OCI-LY3 (cell line): ENCODE results near the gene SYT5.

Experiments
- H2AFZ ChIP-seq: fragments of 200-600, 300-600 bp; shearing (Covaris generic); 2 replicates; pipeline ENCODE4 v1.6.0; 2014; ENCODE audit warnings: antibody characterized with exemption, low read depth, low read length
- H3K27ac ChIP-seq: fragments of 200-600, 300-600 bp; sonication (generic); 2 replicates; pipeline ENCODE4 v1.5.1; 2014; ENCODE audit warnings: mild to moderate bottlenecking, low read length, moderate library complexity, mixed read lengths
- H3K27me3 ChIP-seq: fragments of 200-600, 300-600 bp; sonication (generic); 2 replicates; pipeline ENCODE4 v1.6.1; 2014; ENCODE audit warnings: low read depth, low read length, mixed read lengths
- H3K36me3 ChIP-seq: fragments of 200-600, 300-600 bp; sonication (generic); replicated peaks from 2 replicates; pipeline ENCODE3; 2014; ENCODE audit warnings: low read depth, low read length, mixed read lengths
- H3K4me1 ChIP-seq: fragments of 300-600, 200-600 bp; sonication (generic); 2 replicates; pipeline ENCODE4 v1.6.1; 2014; ENCODE audit warnings: low read length, mixed read lengths
- H3K4me2 ChIP-seq: fragments of 200-600, 300-600 bp; sonication (generic); 2 replicates; pipeline ENCODE4 v1.6.1; 2014; ENCODE audit warnings: low read length, mixed read lengths
- H3K4me3 ChIP-seq: fragments of 300-600, 200-600 bp; sonication (generic); 2 replicates; pipeline ENCODE4 v1.5.1; 2014; ENCODE audit warnings: antibody characterized with exemption, mild to moderate bottlenecking, low read length, moderate library complexity
- H3K79me2 ChIP-seq: fragments of 300-600, 200-600 bp; shearing (Covaris generic); 2 replicates; pipeline ENCODE4 v1.6.1; 2014; ENCODE audit warnings: mild to moderate bottlenecking, low read length, mixed read lengths
- H3K9ac ChIP-seq: fragments of 300-600, 200-600 bp; shearing (Covaris generic); 2 replicates; pipeline ENCODE4 v1.6.0; 2014; ENCODE audit warnings: mild to moderate bottlenecking, low read length, moderate library complexity
- H3K9me3 ChIP-seq: fragments of 200-600, 300-600 bp; shearing (Covaris generic); 2 replicates; pipeline ENCODE4 v1.6.1; 2014; ENCODE audit warnings: low read length, mixed read lengths; ENCODE audit not compliant: insufficient read depth
- H4K20me1 ChIP-seq: fragments of 200-600, 300-600 bp; sonication (generic); 2 replicates; pipeline ENCODE4 v1.6.1; 2016; ENCODE audit warnings: low read length, mixed read lengths; ENCODE audit not compliant: insufficient read depth
- EZH2phosphoT487 ChIP-seq: fragments of 200-600 bp; shearing (Covaris generic); IDR thresholded peaks from 2 replicates; pipeline ENCODE4 v1.6.1; 2018; ENCODE audit warnings: antibody characterized with exemption, mixed run types, low read depth
- TF ChIP-seq, protein P1 (sequence below): fragments of 200-600, 300-600 bp; sonication (generic); IDR thresholded peaks from 2 replicates; pipeline ENCODE4 v1.5.1; 2014; ENCODE audit warnings: antibody characterized with exemption, low read length, low read depth

Gene SYT5

DNA sequence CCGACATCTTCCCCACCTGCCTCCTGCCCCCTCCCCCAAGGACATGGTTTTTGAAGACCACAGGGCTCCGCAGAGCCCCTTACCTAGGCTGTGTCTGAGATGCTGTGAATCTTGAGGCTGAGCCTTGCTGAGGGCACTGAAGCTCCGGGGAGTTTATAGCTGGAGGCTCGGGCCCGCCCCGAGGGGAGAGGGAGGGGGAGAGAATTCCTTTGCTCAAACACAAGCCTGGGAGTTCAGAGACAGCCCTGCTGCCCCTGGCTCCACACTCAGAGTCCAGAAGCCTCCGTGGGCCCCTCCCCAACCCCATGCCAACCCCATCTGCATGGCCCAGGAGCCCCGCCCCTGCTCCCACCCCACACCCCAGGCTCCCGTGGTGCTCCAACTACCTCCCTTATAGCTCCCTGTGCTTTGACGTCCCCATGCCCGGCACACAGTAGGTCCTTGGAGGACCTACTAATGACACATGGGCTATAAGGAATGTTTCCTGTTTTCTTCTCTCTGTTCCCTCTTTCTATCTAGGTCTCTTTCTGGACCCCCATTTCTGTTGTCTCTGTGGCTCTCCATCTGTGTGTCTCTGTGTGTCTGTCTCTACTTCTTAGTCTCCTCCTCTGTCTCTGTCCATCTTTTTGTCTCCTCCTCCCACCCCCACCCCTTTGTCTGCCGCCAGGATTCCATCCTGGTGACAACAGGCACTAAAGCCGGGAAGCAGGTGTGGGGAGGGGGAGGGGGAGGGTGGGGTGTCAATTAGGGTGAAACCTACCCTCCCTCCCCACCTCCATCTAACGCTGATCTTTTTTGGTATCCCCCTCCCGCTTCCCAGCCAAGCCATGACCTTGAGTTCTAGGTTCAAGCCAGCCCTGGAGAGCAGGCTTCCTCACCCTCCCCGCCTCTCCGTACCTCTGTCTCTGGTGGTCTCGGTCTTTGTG is 30.7 kb downstream of the SYT5 start, which contains the start of gene TNNT1:
TSS of gene TNNT1 (minus strand) at position 129 of the 926 bp plus-strand sequence. CDS start 2,049 bp downstream, outside the sequence.
- Histone ChIP-seq H3K9ac (no peak within 1 kb of the TSS), H3K79me2 (no peaks in the 10 kb centered on the region), H3K27ac (no peak within 1 kb of the TSS), H3K27me3 (peaks cover 39% of the 10 kb centered on the region), H3K4me2 (no peak within 1 kb of the TSS), H3K36me3 (no peaks in the 10 kb centered on the region), H3K4me1 (peaks cover 14% of the 10 kb centered on the region), H2AFZ (no peak within 1 kb of the TSS), H4K20me1 (no peaks in the 10 kb centered on the region), H3K9me3 (no peaks in the 10 kb centered on the region), H3K4me3 (no peak within 1 kb of the TSS)
- no peak for TF ChIP-seq EZH2phosphoT487
- TF ChIP-seq, protein P1, sequence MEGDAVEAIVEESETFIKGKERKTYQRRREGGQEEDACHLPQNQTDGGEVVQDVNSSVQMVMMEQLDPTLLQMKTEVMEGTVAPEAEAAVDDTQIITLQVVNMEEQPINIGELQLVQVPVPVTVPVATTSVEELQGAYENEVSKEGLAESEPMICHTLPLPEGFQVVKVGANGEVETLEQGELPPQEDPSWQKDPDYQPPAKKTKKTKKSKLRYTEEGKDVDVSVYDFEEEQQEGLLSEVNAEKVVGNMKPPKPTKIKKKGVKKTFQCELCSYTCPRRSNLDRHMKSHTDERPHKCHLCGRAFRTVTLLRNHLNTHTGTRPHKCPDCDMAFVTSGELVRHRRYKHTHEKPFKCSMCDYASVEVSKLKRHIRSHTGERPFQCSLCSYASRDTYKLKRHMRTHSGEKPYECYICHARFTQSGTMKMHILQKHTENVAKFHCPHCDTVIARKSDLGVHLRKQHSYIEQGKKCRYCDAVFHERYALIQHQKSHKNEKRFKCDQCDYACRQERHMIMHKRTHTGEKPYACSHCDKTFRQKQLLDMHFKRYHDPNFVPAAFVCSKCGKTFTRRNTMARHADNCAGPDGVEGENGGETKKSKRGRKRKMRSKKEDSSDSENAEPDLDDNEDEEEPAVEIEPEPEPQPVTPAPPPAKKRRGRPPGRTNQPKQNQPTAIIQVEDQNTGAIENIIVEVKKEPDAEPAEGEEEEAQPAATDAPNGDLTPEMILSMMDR, result no peak

GRCh38 chr19:55147545-55148251 is 32.4 kb downstream of the SYT5 start:
- no peaks in the 10 kb centered on the region for H4K20me1 ChIP-seq
- H3K4me3 ChIP-seq, result no peak overlapping the region
- no peaks in the 10 kb centered on the region for H3K9me3 ChIP-seq
- H3K27me3 ChIP-seq, result peaks cover 47% of the 10 kb centered on the region
- H3K4me1 ChIP-seq, result peaks cover 14% of the 10 kb centered on the region
- H3K36me3 ChIP-seq, result no peaks in the 10 kb centered on the region
- H3K4me2 ChIP-seq, result no peak overlapping the region
- TF ChIP-seq, protein P1, result no peak
- TF ChIP-seq EZH2phosphoT487, result no peak
- no peak overlapping the region for H3K27ac ChIP-seq
- no peak overlapping the region for H2AFZ ChIP-seq
- H3K79me2 ChIP-seq, result no peaks in the 10 kb centered on the region
- H3K9ac ChIP-seq, result no peak overlapping the region

DNA sequence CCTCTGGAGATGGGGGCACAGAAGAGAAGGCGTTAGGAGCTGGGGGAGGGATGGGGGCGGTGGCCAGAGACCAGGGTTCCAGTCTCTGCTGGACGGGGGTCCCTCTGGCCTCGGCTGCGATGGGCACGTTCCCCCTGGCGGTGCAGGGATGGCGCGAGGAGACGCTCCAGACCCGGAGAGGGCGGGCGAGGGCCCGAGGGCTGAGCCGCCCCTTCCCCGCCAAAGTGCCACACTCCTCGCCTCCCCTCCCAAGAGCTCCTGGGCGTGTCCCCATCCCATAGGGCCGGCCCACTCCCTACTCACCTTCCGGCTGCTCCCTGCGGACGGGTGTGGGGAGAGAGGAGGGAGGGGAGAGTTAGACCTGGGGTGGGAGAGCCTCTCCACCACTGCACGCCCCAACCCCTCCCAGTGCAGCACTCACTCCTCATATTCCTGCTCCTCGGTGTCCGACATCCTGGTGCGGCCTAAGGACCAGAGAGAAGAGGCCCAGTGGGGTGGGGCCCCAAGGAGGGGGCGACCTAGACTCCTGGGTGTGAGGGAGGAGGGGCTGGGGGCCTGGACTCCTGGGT is 33.3 kb downstream of the SYT5 start:
- Histone ChIP-seq H3K36me3 (no peaks in the 10 kb centered on the region), H3K4me1 (peaks cover 10% of the 10 kb centered on the region), H3K79me2 (no peaks in the 10 kb centered on the region), H3K4me2 (peak overlapping the region; percentile 79), H2AFZ (peak overlapping the region; percentile 73; the same call in 1 of the 2 replicates), H3K9ac (no peak overlapping the region; the same call in 1 of the 2 replicates), H3K27me3 (peaks cover 47% of the 10 kb centered on the region), H4K20me1 (no peaks in the 10 kb centered on the region), H3K9me3 (no peaks in the 10 kb centered on the region), H3K27ac (no peak overlapping the region), H3K4me3 (peak overlapping the region; percentile 82)
- TF ChIP-seq, protein P1, result no peak
- TF ChIP-seq EZH2phosphoT487, result no peak
